Tibial nerve (tissue), 4 donors: ENCODE data around the gene GLRX. TPM values are rescaled to one million over a fixed set of nuclear protein-coding genes. Genes with fewer than 3 reads are reported as not detected.
"Not testable (repeated sequence)": the region's sequence is repeated elsewhere in the genome, so short reads cannot be mapped to it uniquely, and the experiment has no call there.

Experiments used
- DNase-seq, 2 donors: peaks; one replicate each; pipeline ENCODE4 v3.0.0-alpha.2; 2019; ENCODE audit warnings: low spot score in 2 of 2
- H3K27ac ChIP-seq, 4 donors: fragments of 200-600 bp; sonication (generic) in 3 of 4; one replicate each; pipeline ENCODE4 v1.5.1; 2017 to 2019; ENCODE audit warnings: mild to moderate bottlenecking in 1 of 4
- H3K27me3 ChIP-seq, 2 donors: fragments of 200-600 bp; sonication (generic) in 1 of 2; one replicate each; pipeline versions ENCODE4 v1.5.1 to v1.6.0; 2017 to 2019
- H3K36me3 ChIP-seq, 3 donors: fragments of 200-600 bp; sonication (generic); one replicate each; pipeline ENCODE4 v1.5.1; 2018 to 2019
- H3K4me1 ChIP-seq, 4 donors: fragments of 200-600 bp; sonication (generic) in 3 of 4; one replicate each; pipeline ENCODE4 v1.5.1; 2017 to 2019
- H3K4me3 ChIP-seq, 4 donors: fragments of 200-600 bp; sonication (generic) in 3 of 4; one replicate each; pipeline ENCODE4 v1.5.1; 2017 to 2019; ENCODE audit warnings: mild to moderate bottlenecking in 1 of 4, moderate library complexity in 1 of 4
- H3K9me3 ChIP-seq, 4 donors: fragments of 200-600 bp; sonication (generic) in 3 of 4; one replicate each; pipeline ENCODE4 v1.5.1; 2017 to 2019
- CTCF ChIP-seq, 5 experiments: fragments of 200-600 bp in 3 of 5; fragments of 450-650 bp in 2 of 5; sonication (generic) in 3 of 5; IDR thresholded peaks; one replicate each; pipeline ENCODE4 v1.5.1; 2016 to 2019; ENCODE audit warnings: antibody characterized with exemption in 5 of 5, mild to moderate bottlenecking in 3 of 5, moderate library complexity in 2 of 5
- EP300 ChIP-seq, 2 donors: sonication (generic); formaldehyde crosslinking; IDR thresholded peaks; one replicate each; pipeline ENCODE4 v1.6.1; 2017; ENCODE audit warnings: antibody characterized with exemption in 2 of 2, mild to moderate bottlenecking in 1 of 2
- POLR2A ChIP-seq, 2 donors: fragments of 450-650 bp; IDR thresholded peaks; one replicate each; pipeline ENCODE4 v1.6.1; 2017; ENCODE audit warnings: antibody characterized with exemption in 2 of 2, mild to moderate bottlenecking in 2 of 2, moderate library complexity in 2 of 2
- WGBS, 2 donors: methylation state at CpG; one replicate each; pipeline ENCODE4 v1.1.5; 2018; 5-methylcytosine and 5-hydroxymethylcytosine counted together
- total RNA-seq, 4 donors: library from RNA; depleted of rRNA; stranded (reverse); fragments of >200 nt; gene quantifications; one replicate each; pipeline ENCODE4 v1.1.0, GENCODE V29; 2016

GLRX gene
- total RNA-seq, result 10 to 100 TPM; 15.3 to 72.0 (median 40.4) TPM

- H3K9me3 ChIP-seq, result no peaks in the 10 kb centered on the region
- H3K27me3 ChIP-seq, result no peaks in the 10 kb centered on the region
- no peaks in the 10 kb centered on the region for H3K36me3 ChIP-seq
- TF ChIP-seq EP300 (IDR thresholded peaks at IDR 0.05) (peak in 1 of 2 donors; percentile 70), CTCF (IDR thresholded peaks at IDR 0.05) (no peak), POLR2A (IDR thresholded peaks at IDR 0.05) (peak in 1 of 2 donors; percentile 39)
- H3K27ac ChIP-seq, result peak within 1 kb of the TSS; percentile 53 to 90 (median 86)
- DNase-seq, result peak; percentile 59 to 80
- H3K4me3 ChIP-seq, result peak within 1 kb of the TSS; percentile 47 to 80 (median 64)
- WGBS, 2 donors, result 0 to 4% methylated on average over 7 to 8 of the region's 8 CpGs
- H3K4me1 ChIP-seq, result peaks cover 0 to 44% (median 9%) of the 10 kb centered on the region in 4 donors
These were observed at the start of gene GLRX for GRCh38 chr5:95822542-95823181. GLRX (minus strand) TSS chr5:95822726; CDS start chr5:95822662, 64 bp downstream.

- Histone ChIP-seq H3K36me3 (no peaks in the 10 kb centered on the region), H3K4me1 (peaks cover 0 to 10% (median 5%) of the 10 kb centered on the region in 4 donors), H3K4me3 (no peak overlapping the region), H3K27ac (peak overlapping the region in 1 of 4 donors; percentile 26), H3K9me3 (no peaks in the 10 kb centered on the region), H3K27me3 (no peaks in the 10 kb centered on the region)
- no peak for DNase-seq
- no peak for TF ChIP-seq EP300 (IDR thresholded peaks at IDR 0.05)
- no peak for TF ChIP-seq POLR2A (IDR thresholded peaks at IDR 0.05)
- no peak for TF ChIP-seq CTCF (IDR thresholded peaks at IDR 0.05)
- 97% methylated on average over 9 of the region's 9 CpGs for WGBS, 2 donors
These were observed 48.8 kb upstream of the GLRX start for GRCh38 chr5:95871146-95871806.

GRCh38 chr5:95870105-95870672 is 47.7 kb upstream of the GLRX start:
- Histone ChIP-seq H3K9me3 (no peaks in the 10 kb centered on the region), H3K4me3 (no peak overlapping the region), H3K36me3 (no peaks in the 10 kb centered on the region), H3K27ac (peak overlapping the region in 2 of 4 donors; percentile 26 to 58), H3K4me1 (peaks cover 0 to 10% (median 6%) of the 10 kb centered on the region in 4 donors), H3K27me3 (no peaks in the 10 kb centered on the region)
- 39 to 64% methylated on average over 1 of the region's 1 CpG for WGBS, 2 donors
- TF ChIP-seq EP300 (IDR thresholded peaks at IDR 0.05), result peak in 1 of 2 donors; percentile 16
- TF ChIP-seq CTCF (IDR thresholded peaks at IDR 0.05), result no peak
- no peak for DNase-seq

- not testable (repeated sequence) for DNase-seq, H3K9me3 ChIP-seq, H3K4me1 ChIP-seq, H3K36me3 ChIP-seq, H3K27ac ChIP-seq, H3K27me3 ChIP-seq, H3K4me3 ChIP-seq
- peak; percentile 20 to 21 for TF ChIP-seq EP300 (IDR thresholded peaks at IDR 0.05)
- WGBS, 2 donors, result 54 to 63% methylated on average over 3 of the region's 3 CpGs
These were observed 46.8 kb upstream of the GLRX start for GRCh38 chr5:95869173-95869855.

GRCh38 chr5:95868136-95868535 is 45.6 kb upstream of the GLRX start:
- Histone ChIP-seq H3K9me3 (no peaks in the 10 kb centered on the region), H3K36me3 (no peaks in the 10 kb centered on the region), H3K4me1 (peaks cover 0 to 10% (median 6%) of the 10 kb centered on the region in 4 donors), H3K27ac (no peak overlapping the region), H3K4me3 (no peak overlapping the region), H3K27me3 (no peaks in the 10 kb centered on the region)
- WGBS, 2 donors, result 97% methylated on average over 4 of the region's 4 CpGs
- TF ChIP-seq POLR2A (IDR thresholded peaks at IDR 0.05), result no peak
- TF ChIP-seq CTCF (IDR thresholded peaks at IDR 0.05), result no peak
- TF ChIP-seq EP300 (IDR thresholded peaks at IDR 0.05), result no peak
- no peak for DNase-seq
